ENCODE measurements around the gene FGD3.

GRCh38 chr9:93005876-93006275 lies 58.6 kb downstream of the FGD3 start:
- TF ChIP-seq, protein P1, sequence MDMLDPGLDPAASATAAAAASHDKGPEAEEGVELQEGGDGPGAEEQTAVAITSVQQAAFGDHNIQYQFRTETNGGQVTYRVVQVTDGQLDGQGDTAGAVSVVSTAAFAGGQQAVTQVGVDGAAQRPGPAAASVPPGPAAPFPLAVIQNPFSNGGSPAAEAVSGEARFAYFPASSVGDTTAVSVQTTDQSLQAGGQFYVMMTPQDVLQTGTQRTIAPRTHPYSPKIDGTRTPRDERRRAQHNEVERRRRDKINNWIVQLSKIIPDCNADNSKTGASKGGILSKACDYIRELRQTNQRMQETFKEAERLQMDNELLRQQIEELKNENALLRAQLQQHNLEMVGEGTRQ (IDR thresholded peaks at IDR 0.05): no peak
- TF ChIP-seq EP300 (IDR thresholded peaks at IDR 0.05) (no peak), JUNB (IDR thresholded peaks at IDR 0.05) (no peak), CBX2 (IDR thresholded peaks at IDR 0.05; ENCODE audit: borderline replicate concordance, low read depth) (no peak), TP53 (CRISPR knock-in tag; IDR thresholded peaks at IDR 0.05) (no peak), SMC3 (IDR thresholded peaks at IDR 0.05) (no peak), TFCP2L1 (CRISPR knock-in tag; IDR thresholded peaks at IDR 0.05) (no peak), JUN (IDR thresholded peaks at IDR 0.05) (no peak), HOXB13 (CRISPR knock-in tag; IDR thresholded peaks at IDR 0.05; ENCODE audit: low read depth) (no peak), POLR2AphosphoS2 (conservative IDR thresholded peaks at IDR 0.05; ENCODE audit: low read length) (no peak), RCOR1 (IDR thresholded peaks at IDR 0.05; ENCODE audit: low read depth, low read length) (no peak)
- TF ChIP-seq, protein P2, sequence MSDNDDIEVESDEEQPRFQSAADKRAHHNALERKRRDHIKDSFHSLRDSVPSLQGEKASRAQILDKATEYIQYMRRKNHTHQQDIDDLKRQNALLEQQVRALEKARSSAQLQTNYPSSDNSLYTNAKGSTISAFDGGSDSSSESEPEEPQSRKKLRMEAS (IDR thresholded peaks at IDR 0.05): no peak
- TF ChIP-seq, protein P3, sequence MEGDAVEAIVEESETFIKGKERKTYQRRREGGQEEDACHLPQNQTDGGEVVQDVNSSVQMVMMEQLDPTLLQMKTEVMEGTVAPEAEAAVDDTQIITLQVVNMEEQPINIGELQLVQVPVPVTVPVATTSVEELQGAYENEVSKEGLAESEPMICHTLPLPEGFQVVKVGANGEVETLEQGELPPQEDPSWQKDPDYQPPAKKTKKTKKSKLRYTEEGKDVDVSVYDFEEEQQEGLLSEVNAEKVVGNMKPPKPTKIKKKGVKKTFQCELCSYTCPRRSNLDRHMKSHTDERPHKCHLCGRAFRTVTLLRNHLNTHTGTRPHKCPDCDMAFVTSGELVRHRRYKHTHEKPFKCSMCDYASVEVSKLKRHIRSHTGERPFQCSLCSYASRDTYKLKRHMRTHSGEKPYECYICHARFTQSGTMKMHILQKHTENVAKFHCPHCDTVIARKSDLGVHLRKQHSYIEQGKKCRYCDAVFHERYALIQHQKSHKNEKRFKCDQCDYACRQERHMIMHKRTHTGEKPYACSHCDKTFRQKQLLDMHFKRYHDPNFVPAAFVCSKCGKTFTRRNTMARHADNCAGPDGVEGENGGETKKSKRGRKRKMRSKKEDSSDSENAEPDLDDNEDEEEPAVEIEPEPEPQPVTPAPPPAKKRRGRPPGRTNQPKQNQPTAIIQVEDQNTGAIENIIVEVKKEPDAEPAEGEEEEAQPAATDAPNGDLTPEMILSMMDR (IDR thresholded peaks at IDR 0.05): no peak

Data from A549 (cell line).